HG03439 (cell line): Measurements from ENCODE around the gene AMZ2.
A peak's percentile ranks its signal among the peaks of the same experiment; 100 is the strongest.

Source experiments
- ATAC-seq: cut with Tn5 transposase; IDR thresholded peaks from one replicate; pipeline ENCODE4 v1.9.1; 2021; ENCODE audit warnings: mild to moderate bottlenecking, moderate library complexity; ENCODE audit not compliant: unreplicated experiment

The AMZ2 gene

GRCh38 chr17:68289936-68290267 is 42.1 kb downstream of the AMZ2 start:
- ATAC-seq: no peak

DNA sequence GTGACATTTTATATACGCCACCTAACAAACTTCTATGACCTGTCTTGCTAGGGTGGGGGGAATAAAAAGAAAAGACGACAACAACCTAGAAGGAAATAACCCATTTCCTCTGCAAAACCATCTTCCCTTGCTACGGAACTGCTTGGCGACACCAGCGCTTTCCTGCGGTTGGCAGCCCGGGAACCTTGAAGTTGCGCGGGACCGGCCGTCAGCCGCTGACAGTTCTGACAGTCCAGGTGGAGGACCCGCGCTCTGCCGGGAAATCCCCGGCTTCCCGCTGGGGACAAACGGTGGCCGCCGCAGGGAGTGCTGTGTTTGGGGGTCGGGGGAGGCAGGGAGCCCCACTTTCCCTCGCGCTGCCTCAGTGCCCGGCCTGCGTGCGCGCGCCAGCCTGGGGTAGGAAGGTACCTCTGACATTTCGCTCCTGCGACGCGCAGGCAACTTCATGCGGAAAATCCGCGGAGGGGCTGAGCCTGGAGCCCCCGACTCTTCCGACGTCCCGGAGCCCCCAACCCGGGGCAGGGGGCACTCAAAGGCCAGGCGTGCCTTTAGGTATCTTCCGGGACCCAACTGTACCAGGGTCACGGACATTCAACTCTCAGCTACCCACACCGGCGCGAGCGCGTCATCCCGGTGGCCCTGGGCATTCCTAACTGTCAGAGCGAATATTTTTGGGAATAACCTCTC is 42.6 kb downstream of the AMZ2 start:
- ATAC-seq: no peak

DNA sequence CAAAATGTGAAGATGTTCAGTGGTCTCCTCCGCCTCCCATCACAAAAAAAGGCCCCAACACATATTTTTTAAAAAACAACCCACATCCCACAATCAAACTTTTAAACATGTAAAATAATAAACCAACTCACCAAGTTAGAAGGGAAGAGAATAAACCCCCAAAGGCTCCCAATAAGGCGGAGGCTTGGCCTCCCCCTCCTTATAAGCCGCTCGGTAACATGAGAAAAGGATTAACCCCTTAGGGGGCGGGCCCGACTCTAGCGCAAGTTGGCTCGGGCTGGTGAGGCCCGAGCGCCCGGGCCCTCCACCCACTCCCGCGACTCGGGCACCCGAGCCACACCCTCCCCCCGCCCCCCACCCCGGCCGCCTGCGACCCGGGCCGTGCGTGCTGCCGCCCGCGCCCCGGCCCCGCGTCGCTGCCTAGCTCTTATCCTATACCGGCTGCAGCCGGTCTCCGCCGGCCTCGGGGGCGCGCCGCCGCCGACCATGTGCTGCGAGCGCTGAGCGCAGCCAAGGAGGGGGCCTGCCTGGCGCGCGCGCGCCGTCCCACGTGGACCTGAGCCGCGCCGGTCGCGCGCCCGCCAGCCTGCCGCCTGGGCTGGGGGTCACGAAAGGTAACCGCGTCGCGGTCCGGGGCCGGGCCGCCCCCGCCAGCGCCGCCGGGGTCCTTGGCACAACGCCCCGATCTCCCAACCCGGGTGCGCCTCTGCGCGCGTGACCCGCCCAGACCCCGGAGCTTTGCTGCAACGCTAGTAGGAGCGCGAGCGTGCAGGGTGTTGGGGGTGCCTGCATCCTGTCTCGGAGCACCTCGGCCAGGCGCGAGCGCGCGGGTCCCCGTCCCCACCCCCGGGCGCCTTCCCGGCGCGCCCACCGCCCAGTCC is 43.4 kb downstream of the AMZ2 start, which contains the start of the genes ARSG and SLC16A6:
ARSG (plus strand) TSS at position 541 of the 881 bp plus-strand sequence. CDS start 15,999 bp downstream, outside the sequence.
SLC16A6 (minus strand) TSS at position 173 of the 881 bp plus-strand sequence. CDS start 12,807 bp downstream, outside the sequence.
- peak; percentile 48 for ATAC-seq

DNA sequence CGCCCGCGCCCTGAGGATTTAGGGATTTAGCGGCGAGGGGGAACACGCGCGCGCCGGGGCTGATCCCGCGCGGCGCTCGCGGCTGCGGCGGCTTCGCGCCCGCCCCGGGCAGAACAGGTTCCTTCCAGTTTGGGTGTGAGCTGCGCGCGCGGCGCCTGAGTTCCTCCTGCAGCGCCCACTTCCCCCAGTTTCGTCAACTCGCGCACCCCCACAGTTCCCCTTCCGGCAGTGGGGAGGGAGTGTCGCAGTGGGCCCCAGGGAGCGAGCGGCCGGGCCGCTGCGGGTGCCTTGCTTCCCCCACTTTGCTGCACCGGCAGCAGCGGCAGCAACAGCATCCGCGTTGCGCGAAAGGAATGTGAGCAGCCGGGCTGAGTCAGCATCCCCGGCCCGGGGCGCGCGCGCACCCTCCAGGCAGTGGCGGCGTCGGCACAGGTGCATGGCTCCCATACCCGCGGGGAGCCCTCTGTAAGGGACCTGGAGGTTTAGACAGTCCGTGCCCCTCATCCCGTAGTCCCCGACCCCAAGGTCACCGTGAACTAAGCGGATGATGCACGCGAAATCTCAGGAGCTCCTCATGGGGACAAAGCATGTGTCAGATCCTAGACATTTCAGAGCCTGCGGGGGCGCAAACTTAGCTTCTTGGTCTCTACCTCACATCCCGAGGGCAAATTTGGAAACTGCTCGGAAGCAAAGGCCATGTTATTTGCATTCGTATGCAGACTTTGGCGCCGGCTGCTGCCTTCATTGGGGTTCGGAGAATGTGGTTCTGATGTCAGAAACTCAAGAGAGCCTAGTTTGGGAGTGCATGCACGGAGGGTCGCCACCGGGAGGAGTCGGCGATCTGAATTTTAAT is 44.2 kb downstream of the AMZ2 start:
- peak; percentile 62 for ATAC-seq

- ATAC-seq: no peak
These were observed 44.8 kb downstream of the AMZ2 start for GRCh38 chr17:68292689-68293040.

GRCh38 chr17:68293490-68294195 is 45.8 kb downstream of the AMZ2 start:
- ATAC-seq: no peak

GRCh38 chr17:68294196-68294555 is 46.3 kb downstream of the AMZ2 start:
- ATAC-seq: no peak

- no peak for ATAC-seq
These were observed 46.8 kb downstream of the AMZ2 start for GRCh38 chr17:68294617-68295016.

- ATAC-seq: no peak
These were observed 47.2 kb downstream of the AMZ2 start for GRCh38 chr17:68295086-68295485.

GRCh38 chr17:68296217-68297191 is 48.7 kb downstream of the AMZ2 start:
- ATAC-seq: no peak

DNA sequence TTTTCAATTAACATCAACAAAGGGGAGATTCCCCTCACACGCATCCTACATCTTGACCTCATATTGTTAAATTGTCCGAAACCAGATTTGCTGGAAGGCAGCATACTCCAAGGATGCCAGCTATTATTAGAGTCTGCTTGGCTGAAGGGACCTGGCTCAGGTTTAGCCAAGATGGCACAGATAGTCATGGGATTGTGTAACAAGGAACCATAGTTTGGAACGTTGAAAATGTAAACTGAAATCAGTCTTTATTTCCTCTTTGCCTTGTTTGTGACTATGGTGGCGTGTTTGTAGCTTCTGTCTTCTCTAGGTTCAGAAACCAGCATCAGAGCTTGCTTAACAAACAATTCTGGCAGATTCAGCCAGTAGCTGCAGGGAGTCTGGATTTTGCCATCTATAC is 49.4 kb downstream of the AMZ2 start:
- ATAC-seq: no peak

DNA sequence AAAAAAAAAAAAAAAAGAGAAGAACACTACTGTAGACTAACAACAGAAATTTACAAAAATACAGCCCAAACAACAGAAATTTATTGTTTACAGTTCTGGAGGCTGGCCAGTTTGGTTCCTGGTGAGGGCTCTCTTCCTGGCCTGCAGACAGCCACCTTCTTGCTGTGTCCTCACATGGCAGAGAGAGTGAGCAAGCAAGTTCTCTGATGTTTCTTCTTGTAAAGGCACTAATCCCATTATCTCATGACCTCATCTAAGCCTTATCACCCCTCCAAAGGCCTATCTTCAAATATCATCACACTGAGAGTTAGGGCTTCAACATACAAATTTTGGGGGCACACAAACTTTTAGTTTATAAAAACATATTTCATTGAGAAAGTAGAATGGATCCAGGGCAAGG is 50.8 kb downstream of the AMZ2 start:
- no peak for ATAC-seq

- ATAC-seq: no peak
These were observed 52.0 kb downstream of the AMZ2 start for GRCh38 chr17:68299817-68300216.

- no peak for ATAC-seq
These were observed 53.7 kb downstream of the AMZ2 start for GRCh38 chr17:68301438-68301959.

DNA sequence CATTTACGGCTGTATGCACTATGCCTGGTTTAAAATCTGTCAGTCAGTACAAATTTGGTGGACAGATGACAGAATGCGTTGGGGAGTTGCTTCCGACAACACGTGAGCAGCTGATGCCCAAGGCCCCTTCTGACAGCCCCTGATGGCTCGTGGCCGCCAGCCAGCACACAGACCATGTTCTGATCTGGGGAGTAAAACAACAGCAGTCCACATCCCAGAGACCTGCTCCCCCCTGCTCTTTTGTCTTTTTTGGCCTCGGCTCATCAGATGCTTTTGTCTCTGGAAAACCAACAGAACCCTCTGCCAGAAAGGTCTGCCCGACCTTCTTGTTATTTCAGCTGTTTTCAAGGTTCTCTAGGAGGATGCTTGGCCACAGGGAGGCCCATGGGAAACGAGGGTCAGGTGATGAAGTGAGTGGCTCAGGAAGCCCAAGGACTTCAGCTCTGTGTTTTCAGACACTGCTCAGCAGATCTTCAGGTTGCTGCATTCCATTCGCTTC is 54.3 kb downstream of the AMZ2 start:
- ATAC-seq: no peak

- ATAC-seq: no peak
These were observed 54.8 kb downstream of the AMZ2 start for GRCh38 chr17:68302666-68303065.

DNA sequence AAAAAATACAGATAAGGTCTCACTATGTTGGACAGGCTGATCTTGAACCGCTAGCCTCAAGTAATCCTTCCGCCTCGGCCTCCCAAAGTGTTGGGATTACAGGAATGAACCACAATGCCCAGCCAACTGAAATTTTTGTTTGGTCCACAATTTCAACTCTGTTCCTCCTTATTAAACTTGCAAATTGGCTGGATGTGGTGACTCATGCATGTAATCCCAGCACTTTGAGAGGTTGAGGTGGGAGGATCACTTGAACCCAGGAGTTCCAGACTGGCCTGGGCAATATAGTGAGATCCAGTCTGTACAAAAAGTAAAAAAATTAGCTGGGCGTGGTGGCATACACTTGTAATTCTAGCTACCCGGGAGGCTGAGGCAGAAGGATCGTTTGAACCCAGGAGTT is 56.9 kb downstream of the AMZ2 start:
- no peak for ATAC-seq

- no peak for ATAC-seq
These were observed 57.3 kb downstream of the AMZ2 start for GRCh38 chr17:68305142-68305541.
